Panc1 (cell line): ENCODE measurements around the gene NXT1. TPM values are rescaled to one million over a fixed set of nuclear protein-coding genes. Genes with fewer than 3 reads are reported as not detected.

Experiments used
- ATAC-seq: fragments of 200-7000 bp; cut with Tn5 transposase; 2 replicates; pipeline ENCODE4 v1.9.1; 2020; ENCODE audit warnings: mild to moderate bottlenecking, moderate library complexity
- BruUV-seq: library from RNA; stranded (reverse); fragments of 400-500 nt; replicated peaks from 2 replicates; lab custom pipeline; 2021; lab: Mats Ljungman, UMichigan
- CTCF ChIA-PET: fragments of 300-600 bp; sonication (Branson Sonifier 250); formaldehyde crosslinking; loops from one replicate; lab custom pipeline; 2022; ENCODE audit warnings: antibody characterized with exemption; lab: Charles Lee
- POLR2A ChIA-PET: fragments of 300-600 bp; sonication (Branson Sonifier 250); formaldehyde crosslinking; loops from one replicate; lab custom pipeline; 2022; ENCODE audit warnings: antibody characterized with exemption; lab: Charles Lee
- DNase-seq: peaks from one replicate; pipeline ENCODE4 v3.0.0-alpha.2; 2010; ENCODE audit warnings: low read depth, low spot score
- H3K27ac ChIP-seq: 2 replicates; pipeline ENCODE4 v1.5.1; 2011; ENCODE audit warnings: mild to moderate bottlenecking, low read length, inconsistent platforms
- H3K27me3 ChIP-seq: fragments of 200-500 bp; sonication (Bioruptor generic); 2 replicates; pipeline ENCODE4 v1.6.0; 2014; ENCODE audit warnings: low read length, inconsistent platforms; ENCODE audit not compliant: control insufficient read depth, insufficient read depth
- H3K36me3 ChIP-seq: fragments of 200-500 bp; sonication (Bioruptor generic); 2 replicates; pipeline ENCODE4 v1.5.1; 2014; ENCODE audit warnings: inconsistent platforms, mild to moderate bottlenecking, low read length, moderate library complexity; ENCODE audit not compliant: control insufficient read depth, insufficient read depth
- H3K4me1 ChIP-seq: 2 replicates; pipeline ENCODE4 v1.5.1; 2011; ENCODE audit warnings: inconsistent platforms, mild to moderate bottlenecking, low read length, moderate library complexity; ENCODE audit not compliant: control insufficient read depth, insufficient read depth
- H3K4me3 ChIP-seq, 2 experiments: 2 replicates each; pipeline ENCODE4 v1.5.1; 2011 to 2012; ENCODE audit warnings: low read depth in 2 of 2, low read length in 2 of 2, mild to moderate bottlenecking in 2 of 2, inconsistent platforms in 1 of 2, moderate library complexity in 1 of 2
- H3K9me3 ChIP-seq: fragments of 200-500 bp; sonication (Bioruptor generic); 2 replicates; pipeline ENCODE4 v1.5.1; 2014; ENCODE audit warnings: low read depth, mild to moderate bottlenecking, inconsistent platforms, low read length, moderate library complexity; ENCODE audit not compliant: control insufficient read depth, insufficient read depth
- POLR2AphosphoS5 ChIP-seq: IDR thresholded peaks from 2 replicates; pipeline ENCODE4 v1.6.1; 2012; ENCODE audit warnings: mild to moderate bottlenecking, low read depth, low read length, moderate library complexity
- SIN3A ChIP-seq: IDR thresholded peaks from 2 replicates; pipeline ENCODE4 v1.6.1; 2012; ENCODE audit warnings: low read depth, mild to moderate bottlenecking, low read length, moderate library complexity, borderline replicate concordance; ENCODE audit not compliant: insufficient read depth
- TCF7L2 ChIP-seq: IDR thresholded peaks from 2 replicates; pipeline ENCODE4 v1.6.1; 2011; ENCODE audit warnings: mild to moderate bottlenecking, low read depth, low read length, inconsistent platforms
- in situ Hi-C: cut with HindIII; loops from 2 replicates; pipeline ENCODE4 v1.10.0; 2016; ENCODE audit warnings: low sequenced_read_pairs, low pct_unique_long_range_greater_than_20kb
- intact Hi-C: fragments of 100-400 bp; cut with micrococcal nuclease; formaldehyde crosslinking; loops from one replicate; pipeline ENCODE4 v1.10.0; 2022; ENCODE audit not compliant: unreplicated experiment
- total RNA-seq: library from RNA; stranded (reverse); gene quantifications from one replicate; pipeline ENCODE4 v1.2.1, GENCODE V29; 2021; ENCODE audit not compliant: unreplicated experiment
- TF ChIP-seq, protein P1 (sequence below): fragments of 450-650 bp; IDR thresholded peaks from 2 replicates; pipeline ENCODE4 v1.5.1; 2017; ENCODE audit warnings: mild to moderate bottlenecking
- TF ChIP-seq, protein P2 (sequence below), 2 experiments: IDR thresholded peaks; 2 replicates each; pipeline ENCODE4 v1.6.1; 2011 to 2012; ENCODE audit warnings: low read depth in 2 of 2, control low read depth in 1 of 2, low read length in 1 of 2, mild to moderate bottlenecking in 1 of 2, moderate library complexity in 1 of 2; ENCODE audit not compliant: insufficient read depth in 1 of 2

The NXT1 gene
- total RNA-seq, 1 experiment from 2014 or later = 31.3 TPM

GRCh38 chr20:23320317-23320716 is 30.3 kb upstream of the NXT1 start:
- Histone ChIP-seq H3K4me3 (no peak overlapping the region), H3K36me3 (no peaks in the 10 kb centered on the region), H3K27ac (no peak overlapping the region), H3K9me3 (no peaks in the 10 kb centered on the region), H3K4me1 (no peaks in the 10 kb centered on the region), H3K27me3 (0 out of 2 replicates have a peak, but pooled peaks cover 3% of the 10 kb centered on the region)
- no peak for TF ChIP-seq TCF7L2
- TF ChIP-seq, protein P1, sequence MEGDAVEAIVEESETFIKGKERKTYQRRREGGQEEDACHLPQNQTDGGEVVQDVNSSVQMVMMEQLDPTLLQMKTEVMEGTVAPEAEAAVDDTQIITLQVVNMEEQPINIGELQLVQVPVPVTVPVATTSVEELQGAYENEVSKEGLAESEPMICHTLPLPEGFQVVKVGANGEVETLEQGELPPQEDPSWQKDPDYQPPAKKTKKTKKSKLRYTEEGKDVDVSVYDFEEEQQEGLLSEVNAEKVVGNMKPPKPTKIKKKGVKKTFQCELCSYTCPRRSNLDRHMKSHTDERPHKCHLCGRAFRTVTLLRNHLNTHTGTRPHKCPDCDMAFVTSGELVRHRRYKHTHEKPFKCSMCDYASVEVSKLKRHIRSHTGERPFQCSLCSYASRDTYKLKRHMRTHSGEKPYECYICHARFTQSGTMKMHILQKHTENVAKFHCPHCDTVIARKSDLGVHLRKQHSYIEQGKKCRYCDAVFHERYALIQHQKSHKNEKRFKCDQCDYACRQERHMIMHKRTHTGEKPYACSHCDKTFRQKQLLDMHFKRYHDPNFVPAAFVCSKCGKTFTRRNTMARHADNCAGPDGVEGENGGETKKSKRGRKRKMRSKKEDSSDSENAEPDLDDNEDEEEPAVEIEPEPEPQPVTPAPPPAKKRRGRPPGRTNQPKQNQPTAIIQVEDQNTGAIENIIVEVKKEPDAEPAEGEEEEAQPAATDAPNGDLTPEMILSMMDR = peak; percentile 42; the same call in 1 of the 2 replicates
- DNase-seq (no peak), ATAC-seq (0 out of 2 replicates have a peak, but pooled peaks have one; percentile 63)
- in situ Hi-C loops = no loop called here
- ChIA-PET POLR2A (no interaction called here), CTCF (no interaction called here)
- intact Hi-C loops = no loop called here
- no TSS peak for BruUV-seq

- DNase-seq (no peak), ATAC-seq (no peak)
- Histone ChIP-seq H3K9me3 (no peaks in the 10 kb centered on the region), H3K27me3 (0 out of 2 replicates have a peak, but pooled peaks cover 3% of the 10 kb centered on the region), H3K4me3 (no peak overlapping the region), H3K4me1 (no peaks in the 10 kb centered on the region), H3K27ac (no peak overlapping the region), H3K36me3 (no peaks in the 10 kb centered on the region)
- CTCF ChIA-PET = no interaction called here
- in situ Hi-C loops = no loop called here
- POLR2A ChIA-PET = no interaction called here
- intact Hi-C loops = no loop called here
- BruUV-seq = no TSS peak
- TF ChIP-seq, protein P2, sequence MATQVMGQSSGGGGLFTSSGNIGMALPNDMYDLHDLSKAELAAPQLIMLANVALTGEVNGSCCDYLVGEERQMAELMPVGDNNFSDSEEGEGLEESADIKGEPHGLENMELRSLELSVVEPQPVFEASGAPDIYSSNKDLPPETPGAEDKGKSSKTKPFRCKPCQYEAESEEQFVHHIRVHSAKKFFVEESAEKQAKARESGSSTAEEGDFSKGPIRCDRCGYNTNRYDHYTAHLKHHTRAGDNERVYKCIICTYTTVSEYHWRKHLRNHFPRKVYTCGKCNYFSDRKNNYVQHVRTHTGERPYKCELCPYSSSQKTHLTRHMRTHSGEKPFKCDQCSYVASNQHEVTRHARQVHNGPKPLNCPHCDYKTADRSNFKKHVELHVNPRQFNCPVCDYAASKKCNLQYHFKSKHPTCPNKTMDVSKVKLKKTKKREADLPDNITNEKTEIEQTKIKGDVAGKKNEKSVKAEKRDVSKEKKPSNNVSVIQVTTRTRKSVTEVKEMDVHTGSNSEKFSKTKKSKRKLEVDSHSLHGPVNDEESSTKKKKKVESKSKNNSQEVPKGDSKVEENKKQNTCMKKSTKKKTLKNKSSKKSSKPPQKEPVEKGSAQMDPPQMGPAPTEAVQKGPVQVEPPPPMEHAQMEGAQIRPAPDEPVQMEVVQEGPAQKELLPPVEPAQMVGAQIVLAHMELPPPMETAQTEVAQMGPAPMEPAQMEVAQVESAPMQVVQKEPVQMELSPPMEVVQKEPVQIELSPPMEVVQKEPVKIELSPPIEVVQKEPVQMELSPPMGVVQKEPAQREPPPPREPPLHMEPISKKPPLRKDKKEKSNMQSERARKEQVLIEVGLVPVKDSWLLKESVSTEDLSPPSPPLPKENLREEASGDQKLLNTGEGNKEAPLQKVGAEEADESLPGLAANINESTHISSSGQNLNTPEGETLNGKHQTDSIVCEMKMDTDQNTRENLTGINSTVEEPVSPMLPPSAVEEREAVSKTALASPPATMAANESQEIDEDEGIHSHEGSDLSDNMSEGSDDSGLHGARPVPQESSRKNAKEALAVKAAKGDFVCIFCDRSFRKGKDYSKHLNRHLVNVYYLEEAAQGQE (IDR thresholded peaks at IDR 0.05; ENCODE audit: insufficient read depth in 1 of 2, low read depth in 2 of 2, low read length in 1 of 2) = no peak
- TF ChIP-seq POLR2AphosphoS5 (no peak), SIN3A (no peak), TCF7L2 (no peak)
- TF ChIP-seq, protein P1 = no peak
These were observed 25.5 kb upstream of the NXT1 start for GRCh38 chr20:23325107-23325506.
